GM21529 (cell line): ENCODE measurements around the gene FGR.
"Not testable (repeated sequence)": the region's sequence is repeated elsewhere in the genome, so short reads cannot be mapped to it uniquely, and the experiment has no call there.

Source experiments
- ATAC-seq: cut with Tn5 transposase; IDR thresholded peaks from one replicate; pipeline ENCODE4 v1.9.1; 2021; ENCODE audit not compliant: unreplicated experiment

FGR gene

DNA sequence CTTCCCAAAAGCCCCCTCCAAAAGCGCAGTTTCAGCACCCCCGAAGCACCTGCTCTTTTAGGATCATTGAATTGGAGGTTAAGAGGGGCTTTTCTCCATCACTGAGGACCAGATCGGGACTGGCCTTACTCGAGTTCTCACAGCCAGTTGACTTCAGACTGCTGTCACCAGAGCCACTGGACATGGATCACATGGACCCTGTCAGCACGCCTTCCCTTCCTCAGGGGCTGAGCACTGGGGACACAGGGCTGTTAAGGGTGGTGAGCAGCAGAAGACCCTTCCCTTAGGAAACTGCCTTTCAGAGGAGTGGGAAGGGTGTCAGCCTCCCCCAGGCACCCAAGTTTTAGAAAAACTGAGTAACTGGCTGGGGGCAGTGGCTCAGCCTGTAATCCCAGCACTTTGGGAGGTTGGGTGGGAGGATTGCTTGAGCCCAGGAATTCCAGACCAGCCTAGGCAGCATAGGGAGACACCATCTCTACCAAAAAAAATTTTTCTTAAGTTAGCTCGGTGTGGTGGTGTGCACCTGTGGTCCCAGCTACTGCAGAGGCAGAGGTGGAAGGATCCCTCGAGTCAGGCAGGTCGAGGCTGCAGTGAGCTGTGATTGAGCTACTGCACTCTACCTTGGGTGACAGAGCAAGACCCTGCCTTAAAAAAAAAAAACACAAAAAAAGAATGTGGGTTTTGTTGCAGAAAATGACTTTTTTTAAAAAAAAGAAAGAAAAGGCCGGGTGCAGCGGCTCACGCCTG lies 584 bp upstream of the FGR start:
- no peak for ATAC-seq

DNA sequence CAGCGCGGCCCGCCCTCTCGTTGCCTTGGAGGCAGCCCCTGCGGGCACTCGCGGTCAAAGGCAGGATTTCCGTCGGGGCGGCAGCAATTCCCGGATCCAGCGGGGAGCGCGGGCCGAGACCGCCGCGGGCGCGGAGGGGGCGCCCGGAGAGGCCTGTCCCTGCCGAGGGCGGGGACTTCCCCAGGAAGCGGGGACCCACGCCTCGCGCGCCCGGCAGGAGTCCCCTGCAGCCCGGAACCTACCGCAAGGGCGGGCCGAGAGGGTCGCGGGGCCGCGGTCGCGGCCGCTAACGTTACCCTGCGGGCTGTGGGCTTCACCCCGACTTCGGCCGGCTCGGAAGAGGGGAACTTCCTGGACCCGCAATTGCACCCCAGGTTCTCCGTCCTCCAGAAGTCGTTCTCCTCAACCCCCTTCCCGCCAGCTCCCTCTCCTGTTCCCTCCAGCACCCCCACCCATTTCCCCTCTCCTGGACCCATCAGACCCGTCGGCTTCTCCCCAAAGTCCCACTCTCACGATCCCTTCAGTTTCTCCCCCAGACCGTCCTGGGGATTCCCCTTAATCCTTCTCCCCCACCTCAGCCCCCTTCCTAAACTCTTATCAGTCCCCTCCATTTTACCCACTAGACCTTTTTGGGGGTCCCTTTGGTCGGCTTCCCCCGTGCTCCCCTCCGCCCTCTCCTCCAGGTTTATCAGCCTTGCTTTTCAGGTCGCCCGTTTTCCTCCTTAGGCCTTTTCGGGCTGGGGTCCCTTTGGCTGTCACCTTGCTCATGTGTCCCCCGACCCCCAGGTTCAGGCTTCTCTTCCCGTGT lies 604 bp downstream of the FGR start:
- ATAC-seq: no peak

DNA sequence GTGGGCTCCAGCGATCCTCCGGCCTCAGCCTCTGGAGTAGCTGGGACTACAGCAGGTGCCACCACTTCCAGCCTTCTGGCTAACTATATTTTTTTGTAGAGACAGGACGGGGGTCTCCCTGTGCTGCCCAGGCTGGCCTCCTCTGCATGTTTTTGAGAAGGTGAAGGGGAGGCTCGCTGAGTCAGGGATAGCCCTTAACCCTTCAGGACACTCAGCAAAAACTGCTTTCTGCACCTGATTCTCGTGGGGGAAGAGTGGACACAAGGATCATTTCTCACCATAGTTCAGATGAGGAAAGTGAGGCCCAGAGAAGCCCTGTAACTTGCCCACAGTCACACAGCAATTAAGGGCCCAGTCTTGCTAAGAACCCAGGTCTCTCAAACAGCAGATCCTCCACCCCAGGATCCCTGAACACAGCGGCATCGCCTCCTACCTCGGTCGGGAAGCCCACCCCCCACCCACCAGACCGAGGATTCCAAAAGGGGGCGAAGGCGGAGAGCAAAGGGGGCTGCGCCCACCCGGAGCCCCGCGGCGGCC lies 1.3 kb downstream of the FGR start:
- no peak for ATAC-seq

DNA sequence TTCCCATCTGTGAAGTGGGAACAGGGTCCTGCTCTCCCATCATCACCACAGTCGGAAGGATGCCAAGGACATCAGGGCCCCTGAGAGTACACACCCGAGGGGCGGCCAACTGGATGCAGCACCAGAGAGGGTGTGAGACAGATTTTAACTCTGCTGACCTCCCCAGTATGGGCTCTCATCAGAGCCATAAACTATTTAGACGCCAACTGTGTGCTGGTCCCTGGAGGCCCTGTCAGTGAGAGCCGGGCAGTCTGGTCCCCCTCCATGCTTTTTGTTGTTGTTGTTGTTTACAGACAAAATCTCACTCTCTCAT lies 1.7 kb downstream of the FGR start:
- ATAC-seq: no peak

DNA sequence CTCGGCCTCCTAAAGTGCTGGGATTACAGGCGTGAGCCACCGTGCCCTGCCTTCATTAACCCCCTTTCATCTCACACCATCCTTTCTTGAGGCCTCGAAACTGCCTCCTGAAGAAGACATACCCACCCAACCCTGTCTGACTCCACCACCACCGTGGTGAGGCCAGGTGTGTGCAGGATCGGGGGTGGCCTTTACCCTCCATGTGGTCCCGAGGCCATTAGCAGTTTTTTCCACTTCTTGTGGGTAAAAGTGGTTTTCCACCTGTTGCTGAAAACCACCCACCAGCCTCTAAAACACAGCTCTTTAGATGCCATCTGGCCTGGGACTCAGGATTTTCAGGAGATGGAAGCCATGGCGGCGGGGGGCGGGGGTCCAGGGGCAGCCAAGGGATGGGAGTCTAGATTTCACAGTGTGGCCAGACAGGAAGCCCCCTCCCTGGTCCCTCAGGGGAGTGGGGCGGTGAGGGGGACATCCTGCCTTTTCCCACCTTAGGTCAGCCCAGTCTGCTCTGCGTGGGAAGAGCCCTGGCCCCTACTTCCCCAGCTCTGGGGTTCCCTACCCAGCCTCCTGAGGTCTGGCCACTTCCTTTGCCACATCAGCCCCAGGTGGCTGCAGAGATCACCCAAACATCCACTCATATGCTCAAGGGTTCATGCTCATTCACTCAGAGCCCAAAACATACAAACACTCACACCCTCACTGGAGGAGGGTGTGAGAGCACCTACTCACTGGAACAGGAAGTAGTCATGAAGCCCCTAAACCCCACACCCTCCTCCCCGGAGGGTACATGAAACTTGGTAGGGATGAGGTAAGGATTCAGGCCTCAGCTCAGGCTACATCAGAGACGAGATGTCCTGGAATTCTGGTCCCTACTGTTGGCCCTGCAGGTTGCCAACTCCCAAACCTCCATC lies 2.3 kb downstream of the FGR start:
- peak; percentile 38 for ATAC-seq

DNA sequence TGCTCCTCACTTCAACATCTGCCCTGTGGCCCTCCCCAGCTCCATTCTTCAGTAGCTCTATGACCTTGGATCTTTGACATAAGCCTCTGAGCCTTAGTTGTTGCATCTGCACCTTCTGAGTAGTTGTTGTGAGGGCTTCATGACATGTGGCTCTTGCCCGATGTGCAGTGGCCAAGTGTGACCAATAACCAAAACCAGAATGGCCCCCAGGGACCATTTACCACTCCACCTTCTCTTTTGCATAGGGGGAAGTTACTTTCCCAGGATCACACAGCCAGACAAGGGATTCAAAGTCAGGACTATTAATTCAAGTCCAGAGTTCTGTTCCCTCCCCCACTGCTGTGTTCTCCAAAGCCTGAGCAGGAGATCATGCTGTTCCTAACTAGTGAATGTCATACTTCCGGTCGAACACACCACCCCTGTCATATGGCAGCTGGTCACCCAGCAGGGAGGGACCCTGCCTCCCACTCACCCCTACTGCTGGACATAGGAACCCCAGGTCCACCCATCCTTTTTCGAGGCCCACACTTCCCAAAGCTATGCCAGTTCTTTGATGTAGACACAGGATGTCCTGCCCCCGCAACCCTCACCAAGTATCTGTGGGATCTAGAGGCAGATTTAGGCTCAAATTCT lies 4.0 kb downstream of the FGR start:
- no peak for ATAC-seq

DNA sequence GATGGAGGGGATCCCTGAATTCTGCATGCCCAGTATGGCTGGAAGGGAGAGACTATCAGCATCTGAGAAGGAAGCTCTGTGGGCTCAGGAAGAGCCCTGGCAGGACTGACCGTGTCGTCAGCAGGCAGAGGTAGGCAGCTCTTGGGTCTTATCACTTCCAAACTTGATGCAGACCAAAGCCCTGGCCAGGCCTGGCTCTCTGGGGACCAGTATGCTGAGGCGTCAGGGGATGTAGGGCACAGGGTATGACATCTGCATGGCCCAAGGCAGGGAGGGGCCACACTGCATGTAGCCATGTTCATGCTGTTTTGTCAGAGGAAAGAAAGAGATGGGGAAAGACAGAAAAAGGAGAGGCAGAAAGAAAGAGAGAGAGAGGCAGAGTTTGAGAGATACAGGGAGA lies 6.3 kb downstream of the FGR start:
- ATAC-seq: no peak

DNA sequence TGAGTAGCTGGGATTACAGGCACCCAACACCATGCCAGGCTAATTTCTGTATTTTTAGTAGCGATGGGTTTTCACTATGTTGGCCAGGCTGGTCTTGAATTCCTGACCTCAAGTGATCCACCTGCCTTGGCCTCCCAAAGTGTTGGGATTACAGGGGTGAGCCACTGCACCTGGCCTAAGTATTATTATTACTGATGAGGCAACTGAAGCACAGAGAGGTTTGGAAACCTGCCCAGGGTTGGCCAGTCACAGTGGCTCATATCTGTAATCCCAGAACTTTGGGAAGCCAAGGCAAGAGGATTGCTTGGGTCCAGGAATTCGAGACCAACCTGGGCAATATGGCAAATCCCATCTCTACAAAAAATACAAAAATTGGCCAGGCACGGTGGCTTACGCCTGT lies 7.3 kb downstream of the FGR start:
- not testable (repeated sequence) for ATAC-seq

DNA sequence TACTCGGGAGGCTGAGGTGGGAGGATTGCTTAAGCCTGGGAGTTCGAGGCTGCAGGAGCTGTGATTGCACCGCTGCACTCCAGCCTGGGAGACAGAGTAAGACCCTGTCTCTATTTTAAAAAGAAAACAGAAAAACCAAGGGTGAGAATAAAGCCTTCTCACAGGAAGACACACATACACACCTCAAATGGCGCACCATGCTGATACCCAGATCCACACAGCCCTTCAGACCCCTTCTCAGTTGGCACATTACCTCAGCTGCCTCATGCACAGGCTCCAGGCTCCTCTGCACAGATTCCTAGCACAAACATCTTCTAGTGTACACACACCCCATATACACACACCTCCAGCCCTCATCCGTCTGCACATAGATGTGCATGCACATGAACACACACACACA lies 7.9 kb downstream of the FGR start:
- ATAC-seq: no peak

DNA sequence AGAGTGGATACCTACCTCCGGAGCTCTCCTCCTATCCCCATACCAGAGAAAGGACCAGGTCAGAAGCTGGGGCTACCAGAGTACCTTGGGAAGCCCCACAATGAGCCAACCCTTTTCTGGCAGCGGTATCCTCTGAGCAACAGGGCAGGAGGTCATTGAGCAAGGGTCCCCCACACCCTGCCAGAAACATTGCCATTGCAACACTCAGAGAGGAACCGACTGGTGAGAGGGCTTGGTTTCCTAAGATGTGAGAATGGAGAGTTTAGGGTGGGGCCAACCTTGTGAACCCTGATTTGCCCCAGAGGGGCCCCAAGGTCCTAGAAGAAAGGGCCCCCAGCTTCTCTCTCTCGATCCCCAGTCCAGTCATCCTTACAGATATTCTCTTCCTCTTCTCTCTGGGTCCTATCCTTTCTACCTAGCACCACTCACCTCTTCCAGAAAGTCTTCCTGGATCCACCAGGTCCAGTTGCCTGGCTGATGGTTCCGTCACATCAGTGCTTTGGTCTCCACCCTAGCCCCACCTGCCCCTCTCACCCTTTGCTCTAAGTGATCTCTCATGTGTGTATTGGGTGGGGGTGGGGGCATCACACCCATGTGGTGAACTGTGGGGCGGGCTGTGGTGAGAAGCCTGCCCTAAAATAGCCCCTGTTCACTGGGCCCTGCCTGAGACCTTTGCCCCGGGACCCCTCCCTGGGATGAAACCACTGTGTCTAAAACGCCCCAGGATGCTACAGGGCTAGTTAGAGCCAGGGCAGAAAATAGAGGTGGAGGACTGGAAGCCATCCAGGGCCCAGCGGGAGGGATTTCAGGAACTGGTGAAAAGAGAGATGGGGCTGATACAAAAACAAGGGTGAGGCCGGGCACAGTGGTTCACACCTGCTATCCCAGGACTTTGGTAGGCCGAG lies 8.7 kb downstream of the FGR start:
- ATAC-seq: no peak

DNA sequence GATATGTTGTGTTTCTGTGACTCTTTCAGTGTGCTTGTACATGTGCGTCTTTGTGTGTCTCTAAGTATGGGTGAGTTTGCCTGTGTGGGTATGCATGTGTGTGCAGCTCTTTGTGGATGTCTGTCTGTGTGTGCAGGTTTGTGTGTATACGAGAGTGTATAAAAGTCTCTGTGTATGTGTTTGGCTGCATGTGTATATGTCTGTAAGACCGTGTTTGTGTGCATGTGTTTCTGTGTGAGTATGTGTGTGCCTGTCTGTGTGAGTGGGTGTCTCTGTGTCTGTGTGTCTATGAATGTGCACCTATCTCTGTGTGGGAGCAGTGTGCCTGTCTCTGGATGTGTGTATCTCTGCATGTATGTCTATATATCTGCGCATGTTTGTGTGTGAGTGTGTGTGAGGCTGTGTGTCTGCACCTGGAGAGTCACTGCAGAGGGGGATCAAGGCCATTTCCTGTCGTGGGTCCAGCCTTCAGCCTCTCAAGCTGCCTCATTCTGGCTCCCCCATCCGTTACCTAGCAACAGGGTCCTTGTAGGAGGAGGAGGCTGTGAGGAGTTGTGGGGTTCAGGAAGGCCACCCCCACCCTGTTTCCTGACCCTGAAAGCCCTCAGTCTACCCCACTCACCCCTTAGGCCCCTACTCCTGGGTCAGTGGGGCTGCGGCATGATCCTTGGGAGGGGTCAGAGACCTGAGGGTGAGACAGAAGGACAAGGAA lies 10.4 kb downstream of the FGR start:
- no peak for ATAC-seq

DNA sequence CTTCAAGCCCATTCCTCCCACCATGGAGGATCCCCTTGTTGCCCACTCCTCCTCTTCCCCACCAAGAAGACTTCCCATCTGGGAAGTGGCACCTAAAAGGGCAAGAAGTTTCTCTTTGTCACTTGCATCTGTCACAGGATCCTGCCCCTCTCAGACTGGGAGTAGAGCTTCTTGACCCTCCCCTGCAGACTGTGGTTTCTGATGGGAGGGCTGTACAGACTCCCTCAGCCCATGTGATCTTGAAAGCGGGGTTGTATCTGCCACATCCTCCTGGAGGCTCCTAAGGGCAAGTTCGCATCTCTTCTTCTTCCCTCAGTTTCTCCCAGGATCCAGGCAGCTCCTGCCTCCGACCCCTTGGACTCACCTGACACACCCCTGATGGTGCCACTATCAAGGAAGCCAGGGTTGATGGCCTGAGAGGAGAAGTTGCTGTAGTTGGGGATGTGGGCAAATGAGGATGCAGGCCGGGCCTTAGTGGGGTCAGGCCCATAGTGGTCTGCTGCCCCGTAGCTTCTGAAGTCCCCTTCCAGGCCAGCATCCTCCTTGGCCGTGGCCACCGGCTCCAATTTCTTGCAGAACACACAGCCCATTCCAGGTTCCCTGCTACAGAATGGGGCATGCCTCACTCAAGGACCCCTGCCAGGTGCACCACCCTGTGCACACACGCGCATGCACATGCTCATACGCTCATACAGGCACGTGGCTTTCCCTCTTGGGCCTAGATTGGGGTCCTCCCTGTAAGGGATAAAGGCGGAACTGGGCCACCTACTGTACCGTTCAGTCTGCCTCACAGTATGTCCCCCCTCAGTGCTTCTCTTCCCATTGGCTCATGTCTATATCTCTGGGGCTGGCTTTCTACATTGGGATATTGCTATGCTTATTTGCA lies 11.4 kb downstream of the FGR start:
- no peak for ATAC-seq

DNA sequence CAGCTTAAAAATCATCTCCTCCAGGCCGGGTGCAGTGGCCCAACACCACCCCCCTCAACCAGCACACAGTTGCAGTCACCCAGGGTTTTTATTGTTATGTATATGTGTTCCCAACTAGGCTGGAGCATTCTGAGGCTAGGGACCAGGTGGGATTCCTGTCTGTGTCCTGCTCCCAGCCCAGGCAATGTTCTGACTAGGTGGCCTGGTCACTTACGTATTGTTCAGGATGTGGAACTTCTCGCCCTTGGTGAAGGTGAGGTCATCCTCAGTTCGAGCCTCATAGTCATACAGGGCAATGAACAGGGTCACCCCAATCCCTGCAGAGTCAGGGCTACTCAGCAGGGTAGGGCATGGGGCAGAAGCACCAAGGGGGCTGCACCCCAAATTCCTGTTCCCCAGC lies 12.2 kb downstream of the FGR start:
- no peak for ATAC-seq

DNA sequence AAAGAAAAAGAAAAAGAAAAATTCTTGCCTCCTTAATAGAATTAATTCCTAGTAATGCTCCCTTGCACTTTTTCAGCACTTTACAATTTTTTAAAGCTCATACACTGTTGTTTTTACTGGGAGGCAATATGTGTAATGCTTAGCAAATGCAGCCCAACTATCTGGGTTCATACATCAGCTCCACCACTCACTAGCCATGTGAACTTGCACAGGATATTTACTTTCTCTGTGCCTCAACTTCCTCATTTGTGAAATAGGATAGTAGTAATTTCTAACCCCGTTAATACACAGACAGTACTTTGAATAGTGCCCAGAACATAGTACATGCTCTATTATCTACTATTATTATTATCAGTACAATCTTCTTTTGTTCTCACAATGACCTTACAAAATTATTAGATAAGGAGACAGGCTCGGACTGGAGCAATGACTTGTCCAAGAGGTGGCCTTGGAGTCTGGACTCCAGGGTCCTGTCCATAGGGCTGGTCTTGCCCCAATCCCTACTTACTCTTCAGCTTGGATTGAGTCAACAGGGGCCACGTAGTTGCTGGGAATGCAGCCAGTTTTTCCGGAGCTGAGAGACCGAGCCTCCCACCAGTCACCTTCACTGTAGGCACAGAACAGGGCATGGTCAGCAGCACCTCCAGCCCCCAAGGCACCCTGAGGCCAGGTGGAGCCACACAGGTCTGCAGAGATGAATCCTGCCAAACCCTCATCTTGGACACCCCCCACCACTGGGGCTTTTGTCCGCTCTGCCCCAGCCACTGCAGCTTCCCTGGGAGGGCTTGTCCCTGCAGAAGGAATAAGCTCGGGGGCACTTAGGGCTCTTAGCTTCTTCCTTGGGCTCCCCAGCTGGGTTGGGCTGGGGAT lies 13.7 kb downstream of the FGR start:
- ATAC-seq: no peak

DNA sequence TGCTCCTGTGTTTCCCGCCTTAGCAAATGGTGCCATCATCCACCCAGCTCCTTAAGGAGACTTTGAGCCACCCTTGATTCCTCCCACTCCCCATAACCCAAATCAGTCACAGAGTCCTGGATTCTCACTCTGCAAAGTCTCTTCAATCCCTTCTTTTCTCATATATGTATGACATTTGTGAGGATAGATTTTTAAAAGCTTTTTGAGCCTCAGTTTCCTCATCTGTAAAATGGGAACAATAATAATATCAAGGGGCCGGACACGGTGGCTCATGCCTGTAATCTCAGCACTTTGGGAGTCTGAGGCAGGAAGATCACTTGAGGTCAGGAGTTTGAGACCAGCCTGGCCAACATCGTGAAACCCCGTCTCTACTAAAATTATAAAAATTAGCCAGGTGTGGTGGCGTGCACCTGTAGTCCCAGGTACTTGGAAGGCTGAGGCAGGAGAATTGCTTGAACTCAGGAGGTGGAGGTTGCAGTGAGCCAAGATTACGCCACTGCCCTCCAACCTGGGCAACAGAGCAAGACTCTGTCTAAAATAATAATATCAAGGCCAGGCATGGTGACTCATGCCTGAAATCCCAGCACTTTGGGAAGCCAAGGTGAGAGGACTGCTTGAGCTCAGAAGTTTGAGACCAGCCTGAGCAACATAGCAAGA lies 15.1 kb downstream of the FGR start:
- not testable (repeated sequence) for ATAC-seq

DNA sequence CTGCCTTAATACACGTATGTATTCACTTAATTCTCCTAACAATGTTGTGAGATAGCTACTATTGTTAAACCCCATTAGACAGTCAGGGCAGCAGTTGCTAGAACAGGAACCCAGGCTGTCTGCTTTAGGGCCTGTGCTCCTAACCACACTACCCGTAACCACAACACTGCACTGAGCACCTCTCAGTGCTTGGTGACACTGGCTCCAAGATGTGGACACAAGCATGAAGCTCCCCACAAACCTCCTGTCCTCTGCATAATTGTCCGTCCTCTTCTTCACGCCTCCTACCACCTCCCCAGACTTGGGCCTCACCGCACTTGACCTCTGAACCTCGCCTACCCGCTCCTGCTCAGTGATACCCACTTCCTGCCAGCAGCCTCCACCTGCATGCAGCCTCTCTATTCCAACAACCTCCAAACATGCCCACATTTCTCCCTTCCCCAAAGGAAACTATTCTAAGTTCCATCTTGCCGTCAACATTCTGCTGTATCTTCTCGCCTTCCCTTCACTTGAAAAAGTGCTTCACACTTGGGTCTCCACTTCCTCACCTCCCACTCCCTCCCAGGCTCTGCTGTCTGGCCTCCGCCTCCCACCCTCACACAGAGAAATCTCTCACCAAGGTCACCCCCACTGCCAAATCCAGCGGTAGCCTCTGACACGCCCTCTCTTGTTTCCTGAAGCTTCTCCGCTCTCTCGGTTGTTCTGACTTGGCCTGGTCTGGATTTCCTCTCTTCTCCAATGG lies 16.5 kb downstream of the FGR start:
- ATAC-seq: no peak
